Keratinocyte (primary cell): Measurements from ENCODE around the gene AP2A2. TPM values are rescaled to one million over a fixed set of nuclear protein-coding genes. Genes with fewer than 3 reads are reported as not detected.

Source experiments
- DNase-seq: peaks from one replicate; pipeline ENCODE4 v3.0.0-alpha.2; 2011; ENCODE audit warnings: low read depth, missing footprints, low spot score
- FAIRE-seq: peaks from 2 replicates; lab custom pipeline; 2011; peaks lifted over from hg19 to GRCh38; lab: Jason Lieb, UNC
- H2AFZ ChIP-seq: 2 replicates; pipeline ENCODE4 v1.6.0; 2012; ENCODE audit warnings: low read length, control low read depth, inconsistent platforms; ENCODE audit not compliant: control insufficient read depth
- H3K27ac ChIP-seq: 2 replicates; pipeline ENCODE4 v1.5.1; 2011; ENCODE audit warnings: low read length; ENCODE audit not compliant: control insufficient read depth, insufficient read depth
- H3K27me3 ChIP-seq: 3 replicates; pipeline ENCODE4 v1.6.0; 2011; ENCODE audit warnings: low read length; ENCODE audit not compliant: control insufficient read depth, insufficient read depth; ENCODE audit errors: extremely low read depth
- H3K36me3 ChIP-seq, 2 experiments: 2 replicates in 1 of 2; 3 replicates in 1 of 2; pipeline ENCODE4 v1.5.1; 2011; ENCODE audit warnings: low read length in 2 of 2, mild to moderate bottlenecking in 1 of 2; ENCODE audit not compliant: control insufficient read depth in 2 of 2, insufficient read depth in 2 of 2; ENCODE audit errors: extremely low read depth in 1 of 2
- H3K4me1 ChIP-seq: 3 replicates; pipeline ENCODE4 v1.5.1; 2011; ENCODE audit warnings: low read length; ENCODE audit not compliant: control insufficient read depth, insufficient read depth; ENCODE audit errors: extremely low read depth
- H3K4me2 ChIP-seq: 3 replicates; pipeline ENCODE4 v1.6.0; 2011; ENCODE audit warnings: low read depth, low read length; ENCODE audit not compliant: control insufficient read depth, insufficient read depth; ENCODE audit errors: extremely low read depth
- H3K4me3 ChIP-seq, 3 experiments: fragments of 200-600 bp in 1 of 3; sonication (generic) in 1 of 3; 2 replicates in 2 of 3; 3 replicates in 1 of 3; pipeline ENCODE4 v1.5.1; 2011 to 2016; ENCODE audit warnings: low read length in 3 of 3, mild to moderate bottlenecking in 3 of 3, control low read depth in 2 of 3, inconsistent platforms in 1 of 3, low read depth in 1 of 3, mixed read lengths in 1 of 3, mixed run types in 1 of 3, moderate library complexity in 1 of 3; ENCODE audit not compliant: control insufficient read depth in 2 of 3, insufficient read depth in 2 of 3; ENCODE audit errors: extremely low read depth in 1 of 3
- H3K79me2 ChIP-seq: 2 replicates; pipeline ENCODE4 v1.6.0; 2012; ENCODE audit warnings: low read length; ENCODE audit not compliant: control insufficient read depth, insufficient read depth
- H3K9ac ChIP-seq: 3 replicates; pipeline ENCODE4 v1.6.0; 2011; ENCODE audit warnings: low read length; ENCODE audit not compliant: control insufficient read depth, insufficient read depth; ENCODE audit errors: extremely low read depth
- H3K9me1 ChIP-seq: 3 replicates; pipeline ENCODE4 v1.6.0; 2011; ENCODE audit warnings: low read length; ENCODE audit not compliant: control insufficient read depth, insufficient read depth; ENCODE audit errors: extremely low read depth
- H3K9me3 ChIP-seq: 2 replicates; pipeline ENCODE4 v1.5.1; 2012; ENCODE audit warnings: low read depth, low read length; ENCODE audit not compliant: control insufficient read depth
- H4K20me1 ChIP-seq: 3 replicates; pipeline ENCODE4 v1.6.0; 2011; ENCODE audit warnings: low read length; ENCODE audit not compliant: control insufficient read depth, insufficient read depth; ENCODE audit errors: extremely low read depth
- CTCF ChIP-seq, 3 experiments: IDR thresholded peaks in 1 of 3; conservative IDR thresholded peaks in 1 of 3; optimal IDR thresholded peaks in 1 of 3; 2 replicates in 2 of 3; 3 replicates in 1 of 3; pipeline versions ENCODE3 to v1.5.1; 2011; ENCODE audit warnings: low read length in 3 of 3, mild to moderate bottlenecking in 3 of 3, moderate library complexity in 2 of 3, control low read depth in 1 of 3, inconsistent platforms in 1 of 3; ENCODE audit not compliant: insufficient read depth in 2 of 3; ENCODE audit errors: extremely low read depth in 1 of 3
- EZH2 ChIP-seq: IDR thresholded peaks from one replicate; pipeline ENCODE4 v1.6.1; 2012; ENCODE audit warnings: inconsistent platforms, mild to moderate bottlenecking, low read length, moderate library complexity
- dilution Hi-C: fragments of 300-500 bp; cut with MboI; formaldehyde crosslinking; loops from one replicate; pipeline ENCODE4 v1.7.0; 2020; ENCODE audit warnings: low sequenced_read_pairs; ENCODE audit not compliant: extremely low pct_ligation_motif_present
- polyA plus RNA-seq, 5 experiments: library from polyadenylated mRNA; depleted of rRNA in 3 of 5; stranded (reverse) in 3 of 5; stranded (forward) in 1 of 5; unstranded in 1 of 5; fragments of >200 nt; gene quantifications; 1 replicate in 1 of 5; 2 replicates in 3 of 5; 3 replicates in 1 of 5; pipeline versions ENCODE4 v1.2.1 to v1.2.3, GENCODE V29; 2011 to 2012; ENCODE audit warnings: missing spikeins in 2 of 5, low read depth in 1 of 5, low replicate concordance in 1 of 5

The AP2A2 gene
- polyA plus RNA-seq, 1 donor (not counting 4 experiments of a cell fraction or from before 2014, with no cell fraction given), result 47.8 TPM

DNA sequence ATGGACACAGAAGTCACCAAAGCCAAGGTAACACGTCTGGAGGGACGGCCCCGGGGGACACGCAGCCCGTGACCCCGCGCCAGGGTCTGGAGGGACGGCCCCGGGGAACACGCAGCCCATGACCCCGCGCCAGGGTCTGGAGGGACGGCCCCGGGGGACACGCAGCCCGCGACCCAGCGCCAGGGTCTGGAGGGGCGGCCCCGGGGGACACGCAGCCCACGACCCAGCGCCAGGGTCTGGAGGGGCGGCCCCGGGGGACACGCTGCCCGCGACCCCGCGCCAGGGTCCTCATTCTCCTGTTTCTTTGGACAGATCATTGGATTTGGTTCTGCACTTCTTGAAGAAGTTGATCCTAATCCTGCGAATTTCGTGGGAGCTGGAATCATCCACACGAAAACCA is 83.7 kb downstream of the AP2A2 start:
- Histone ChIP-seq H3K4me2 (no peak overlapping the region), H3K4me3 (no peak overlapping the region), H3K9me3 (no peaks in the 10 kb centered on the region), H4K20me1 (peaks cover 6% of the 10 kb centered on the region), H3K9me1 (no peaks in the 10 kb centered on the region), H3K36me3 (peaks cover 33 to 34% of the 10 kb centered on the region in 2 experiments), H3K79me2 (no peaks in the 10 kb centered on the region), H3K27me3 (no peaks in the 10 kb centered on the region), H3K27ac (no peak overlapping the region), H3K4me1 (no peaks in the 10 kb centered on the region), H2AFZ (no peak overlapping the region), H3K9ac (no peak overlapping the region)
- no peak for DNase-seq
- FAIRE-seq, result no peak
- dilution Hi-C loops, result no loop called here
- TF ChIP-seq EZH2, result no peak

DNA sequence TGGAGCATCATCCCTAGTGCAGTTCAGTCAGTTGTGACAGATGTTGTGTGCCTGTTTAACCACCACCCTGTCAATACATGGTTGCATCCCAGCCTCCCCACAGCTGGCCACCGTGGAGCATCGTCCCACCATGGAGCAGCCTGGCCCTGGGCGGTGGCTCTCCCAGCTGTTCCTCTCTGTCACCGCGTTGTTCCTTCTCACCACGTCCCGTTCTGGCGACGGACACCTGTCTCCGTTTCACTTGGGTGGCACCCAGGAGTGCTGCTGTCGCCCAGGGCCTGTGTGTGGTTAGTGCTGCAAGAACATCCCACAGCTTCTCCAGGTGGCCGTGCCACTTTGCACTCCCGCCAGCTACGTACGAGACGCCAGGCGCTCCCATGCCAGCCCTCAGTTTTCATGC is 84.3 kb downstream of the AP2A2 start:
- H3K27me3 ChIP-seq, result no peaks in the 10 kb centered on the region
- H3K9ac ChIP-seq, result no peak overlapping the region
- H4K20me1 ChIP-seq, result peaks cover 6% of the 10 kb centered on the region
- FAIRE-seq, result no peak
- H3K27ac ChIP-seq, result no peak overlapping the region
- H3K4me2 ChIP-seq, result no peak overlapping the region
- H3K9me1 ChIP-seq, result no peaks in the 10 kb centered on the region
- no peak overlapping the region for H2AFZ ChIP-seq
- no peaks in the 10 kb centered on the region for H3K79me2 ChIP-seq
- H3K9me3 ChIP-seq, result no peaks in the 10 kb centered on the region
- dilution Hi-C loops, result no loop called here
- H3K4me1 ChIP-seq, result no peaks in the 10 kb centered on the region
- H3K4me3 ChIP-seq, result no peak overlapping the region
- TF ChIP-seq CTCF (optimal IDR thresholded peaks at IDR 0.05 in 1 of 3, IDR thresholded peaks at IDR 0.05 in 1 of 3, conservative IDR thresholded peaks at IDR 0.05 in 1 of 3; ENCODE audit: extremely low read depth in 1 of 3, insufficient read depth in 2 of 3, low read length in 3 of 3), result no peak
- no peak for DNase-seq
- H3K36me3 ChIP-seq, result peaks cover 32 to 34% of the 10 kb centered on the region in 2 experiments
